ENCODE results near the gene PPME1. TPM values are rescaled to one million over a fixed set of nuclear protein-coding genes. Genes with fewer than 3 reads are reported as not detected.

Gene PPME1
- total RNA-seq, 4 donors from 2014 or later, result 17.1 to 71.0 (median 29.7) TPM

- TF ChIP-seq POLR2A (IDR thresholded peaks at IDR 0.05), result no peak
- TF ChIP-seq CTCF (IDR thresholded peaks at IDR 0.05), result no peak
- no peak for DNase-seq
- no peak overlapping the region for H3K4me3 ChIP-seq
- no peaks in the 10 kb centered on the region for H3K9me3 ChIP-seq
- H3K36me3 ChIP-seq, result no peaks in the 10 kb centered on the region
- no peak overlapping the region for H3K27ac ChIP-seq
- no peaks in the 10 kb centered on the region for H3K27me3 ChIP-seq
- no peaks in the 10 kb centered on the region for H3K4me1 ChIP-seq
These were observed 17.9 kb upstream of the PPME1 start for GRCh38 chr11:74153224-74153623.

- Histone ChIP-seq H3K27me3 (no peaks in the 10 kb centered on the region), H3K4me1 (no peaks in the 10 kb centered on the region), H3K9me3 (no peaks in the 10 kb centered on the region), H3K4me3 (no peak overlapping the region), H3K27ac (no peak overlapping the region), H3K36me3 (peaks cover 0 to 5% (median 0%) of the 10 kb centered on the region in 3 donors)
- DNase-seq, result no peak
- TF ChIP-seq CTCF (IDR thresholded peaks at IDR 0.05) (no peak), POLR2A (IDR thresholded peaks at IDR 0.05) (no peak)
These were observed 16.3 kb upstream of the PPME1 start for GRCh38 chr11:74154620-74155281.

- Histone ChIP-seq H3K4me1 (no peaks in the 10 kb centered on the region), H3K4me3 (no peak overlapping the region), H3K36me3 (peaks cover 0 to 5% (median 0%) of the 10 kb centered on the region in 3 donors), H3K27me3 (no peaks in the 10 kb centered on the region), H3K9me3 (no peaks in the 10 kb centered on the region), H3K27ac (no peak overlapping the region)
- TF ChIP-seq CTCF (IDR thresholded peaks at IDR 0.05), result no peak
- TF ChIP-seq POLR2A (IDR thresholded peaks at IDR 0.05), result no peak
- no peak for DNase-seq
These were observed 13.9 kb upstream of the PPME1 start for GRCh38 chr11:74157169-74157568.

- Histone ChIP-seq H3K4me3 (no peak overlapping the region), H3K36me3 (peaks cover 0 to 17% (median 0%) of the 10 kb centered on the region in 3 donors), H3K9me3 (no peaks in the 10 kb centered on the region), H3K27ac (no peak overlapping the region), H3K27me3 (no peaks in the 10 kb centered on the region), H3K4me1 (no peaks in the 10 kb centered on the region)
- no peak for TF ChIP-seq POLR2A (IDR thresholded peaks at IDR 0.05)
- no peak for TF ChIP-seq CTCF (IDR thresholded peaks at IDR 0.05)
- DNase-seq, result no peak
These were observed 11.4 kb upstream of the PPME1 start for GRCh38 chr11:74159642-74160041.

GRCh38 chr11:74162681-74163467, 8.2 kb upstream of the PPME1 start:
- H3K36me3 ChIP-seq, result peaks cover 0 to 36% (median 0%) of the 10 kb centered on the region in 3 donors
- TF ChIP-seq CTCF (IDR thresholded peaks at IDR 0.05) (no peak), POLR2A (IDR thresholded peaks at IDR 0.05) (no peak)
- no peak overlapping the region for H3K27ac ChIP-seq
- H3K4me1 ChIP-seq, result no peaks in the 10 kb centered on the region
- no peak overlapping the region for H3K4me3 ChIP-seq
- H3K9me3 ChIP-seq, result no peaks in the 10 kb centered on the region
- no peaks in the 10 kb centered on the region for H3K27me3 ChIP-seq
- no peak for DNase-seq

Measured in Peyer's patch (tissue), 4 donors.